Measurements from ENCODE around the gene CHSY3.
A peak's percentile ranks its signal among the peaks of the same experiment; 100 is the strongest.

The CHSY3 gene

DNA sequence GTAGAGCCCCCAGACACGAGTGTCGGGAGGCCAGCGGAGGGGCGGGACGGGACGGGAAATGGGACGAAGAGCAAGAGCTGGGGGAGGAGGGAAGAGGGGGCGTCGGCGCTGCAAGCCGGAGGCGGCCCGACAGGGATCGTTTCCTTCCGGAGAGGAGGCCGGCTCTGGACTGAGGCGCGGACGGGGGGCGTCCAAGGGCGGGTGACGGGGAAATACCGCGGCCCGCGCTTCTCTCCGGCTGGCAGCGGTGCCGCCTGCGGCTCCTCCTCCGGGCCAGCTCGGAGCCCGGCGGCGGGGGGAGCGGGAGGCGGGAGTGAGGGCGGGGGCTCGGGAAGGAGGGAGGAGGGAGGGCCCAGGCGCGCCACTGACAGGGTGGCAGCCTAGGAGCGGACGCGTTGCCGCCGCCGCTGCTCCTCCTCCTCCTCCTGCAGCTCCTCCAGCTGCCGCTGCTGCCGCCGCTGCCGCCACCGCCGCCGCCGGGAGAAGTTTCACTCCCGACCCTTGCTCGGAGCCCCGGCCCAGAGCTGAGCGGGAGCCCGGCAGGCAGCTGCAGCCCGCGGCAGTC is at the start of gene CHSY3:
TSS of gene CHSY3 (plus strand) at position 364 of the 565 bp plus-strand sequence.
- peak in 1 of 2 experiments; percentile 43 for DNase-seq (ENCODE audit: low read depth in 2 of 2)

- no peak for DNase-seq (ENCODE audit: low read depth in 2 of 2)
Measured at GRCh38 chr5:129856325-129856724, 47.9 kb upstream of the CHSY3 start.

GRCh38 chr5:129857116-129857515 is 47.1 kb upstream of the CHSY3 start:
- no peak for DNase-seq (ENCODE audit: low read depth in 2 of 2)

DNA sequence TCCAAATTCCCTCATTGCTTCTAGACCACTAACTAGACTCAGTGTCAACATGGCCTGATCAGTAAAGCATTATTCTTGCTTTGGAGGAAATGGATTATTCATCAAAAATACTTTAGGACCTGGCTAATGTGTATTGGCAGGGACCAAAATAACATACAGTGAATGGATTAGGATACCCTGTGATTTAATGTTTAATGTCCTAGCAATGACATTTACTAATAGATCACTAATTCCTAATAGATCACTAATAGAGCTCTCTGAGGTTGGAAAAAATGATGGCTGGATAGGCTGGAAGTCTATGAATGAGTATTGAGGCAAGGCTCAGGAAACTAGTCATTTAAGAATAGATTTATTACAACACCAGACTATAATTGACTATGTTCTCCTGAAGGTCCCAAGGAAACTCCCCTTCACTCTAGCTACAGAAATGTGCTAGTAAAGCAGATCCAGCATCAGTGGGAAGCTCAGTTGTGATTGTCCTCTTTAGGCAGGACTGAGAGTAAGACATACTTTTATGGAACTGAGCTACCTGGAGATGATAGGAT is 46.1 kb upstream of the CHSY3 start:
- DNase-seq (ENCODE audit: low read depth in 2 of 2), result no peak

GRCh38 chr5:129884322-129884721 is 19.9 kb upstream of the CHSY3 start:
- DNase-seq (ENCODE audit: low read depth in 2 of 2), result no peak

DNA sequence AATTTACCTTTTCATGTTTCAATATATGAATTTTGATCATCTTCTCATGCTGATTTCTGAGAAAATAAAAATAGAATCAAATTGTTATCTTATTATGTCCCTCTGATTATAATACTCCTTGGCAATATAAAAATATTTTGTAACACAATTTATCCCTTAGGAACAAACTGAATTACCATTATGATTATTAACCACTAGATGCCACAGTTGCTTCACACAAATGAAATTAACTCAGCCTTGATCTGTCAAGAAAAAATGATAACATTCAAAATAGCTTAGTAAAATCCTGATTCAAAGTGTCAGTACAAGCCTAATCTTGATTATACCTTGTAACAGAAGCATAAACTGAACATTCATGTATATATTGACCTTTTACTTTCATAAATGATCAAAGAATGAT is 4.8 kb upstream of the CHSY3 start:
- no peak for DNase-seq (ENCODE audit: low read depth in 2 of 2)

DNA sequence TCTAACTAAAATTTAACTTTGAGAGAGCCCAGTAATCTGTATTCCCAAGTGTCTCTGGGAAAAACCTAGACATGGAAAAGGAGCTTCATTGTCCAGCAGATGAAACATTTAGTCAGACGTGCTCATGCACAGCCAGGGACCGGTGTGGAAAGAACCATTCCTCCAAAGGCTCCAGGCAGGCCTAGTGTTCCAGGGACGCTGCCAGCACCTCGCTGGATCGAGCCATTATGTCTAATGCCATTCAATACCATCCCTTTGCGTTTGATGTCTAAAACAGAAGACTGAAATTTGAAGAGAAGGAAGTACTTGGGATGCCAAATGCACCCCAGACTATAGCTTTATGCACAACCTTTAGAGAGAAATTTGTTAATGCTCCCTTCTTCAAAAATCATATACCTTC is 1.4 kb upstream of the CHSY3 start:
- DNase-seq (ENCODE audit: low read depth in 2 of 2), result no peak

- DNase-seq (ENCODE audit: low read depth in 2 of 2), result no peak
Measured at GRCh38 chr5:129903466-129904101, 681 bp upstream of the CHSY3 start.

GRCh38 chr5:129904667-129905472 is 605 bp downstream of the CHSY3 start:
- DNase-seq (ENCODE audit: low read depth in 2 of 2), result peak in 1 of 2 experiments; percentile 1

- no peak for DNase-seq (ENCODE audit: low read depth in 2 of 2)
Measured at GRCh38 chr5:129905473-129906176, 1.4 kb downstream of the CHSY3 start.

GRCh38 chr5:129906177-129906887 is 2.1 kb downstream of the CHSY3 start:
- DNase-seq (ENCODE audit: low read depth in 2 of 2), result no peak

- DNase-seq (ENCODE audit: low read depth in 2 of 2), result no peak
Measured at GRCh38 chr5:129909225-129909624, 5.0 kb downstream of the CHSY3 start.

DNA sequence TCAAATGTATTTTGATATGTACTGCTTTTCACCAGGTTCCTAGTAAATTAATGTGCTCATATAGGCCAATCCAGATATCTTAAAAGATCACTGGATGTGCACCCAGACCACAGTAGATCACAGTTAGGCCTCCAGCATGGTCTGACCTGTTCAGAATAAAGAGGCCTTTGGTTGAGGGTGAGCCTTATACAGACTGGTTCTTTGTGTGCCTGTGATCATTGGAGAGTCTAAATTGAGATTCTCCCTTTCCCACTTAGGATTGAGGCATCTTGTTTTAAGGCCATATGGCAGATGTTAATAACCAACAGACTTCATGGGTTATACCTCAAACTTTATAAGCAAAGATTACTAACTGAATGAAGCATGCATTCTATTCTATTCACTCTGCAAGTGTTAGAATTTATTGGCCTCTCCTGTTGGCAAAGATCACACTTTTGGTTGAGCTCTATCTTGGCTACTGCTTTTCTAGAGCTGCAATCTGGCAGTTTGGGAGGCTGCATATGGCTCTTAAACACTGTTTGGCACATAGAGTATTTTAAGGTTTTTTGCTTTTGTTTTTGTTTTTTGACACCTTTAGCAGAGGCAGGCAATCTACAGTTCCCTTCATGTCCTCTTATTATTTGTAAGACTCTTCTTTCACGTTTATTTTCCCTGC is 8.5 kb downstream of the CHSY3 start:
- DNase-seq (ENCODE audit: low read depth in 2 of 2), result no peak

GRCh38 chr5:129915415-129915814 is 11.2 kb downstream of the CHSY3 start:
- DNase-seq (ENCODE audit: low read depth in 2 of 2), result no peak

- no peak for DNase-seq (ENCODE audit: low read depth in 2 of 2)
Measured at GRCh38 chr5:129917224-129917623, 13.0 kb downstream of the CHSY3 start.

GRCh38 chr5:129921204-129921603 is 16.9 kb downstream of the CHSY3 start:
- no peak for DNase-seq (ENCODE audit: low read depth in 2 of 2)

DNA sequence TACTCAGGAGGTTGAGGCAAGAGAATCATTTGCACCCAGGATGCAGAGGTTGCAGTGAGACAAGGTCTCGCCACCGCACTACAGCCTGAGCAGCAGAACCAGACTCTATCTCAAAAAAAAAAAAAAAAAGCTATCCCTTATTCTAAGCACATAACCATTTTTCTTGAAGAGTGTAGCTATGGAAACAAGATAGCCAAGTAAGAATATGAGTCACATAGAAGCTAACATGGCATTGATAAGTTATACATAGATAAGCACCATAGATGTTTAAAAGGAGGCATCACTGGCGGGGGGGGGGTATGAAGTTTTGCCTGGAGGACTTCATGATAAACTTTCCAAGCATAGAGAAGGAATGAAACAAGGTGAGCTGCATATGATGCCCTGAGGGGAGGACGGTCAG is 26.0 kb downstream of the CHSY3 start:
- DNase-seq (ENCODE audit: low read depth in 2 of 2), result no peak

GRCh38 chr5:129935626-129936025 is 31.4 kb downstream of the CHSY3 start:
- no peak for DNase-seq (ENCODE audit: low read depth in 2 of 2)

DNA sequence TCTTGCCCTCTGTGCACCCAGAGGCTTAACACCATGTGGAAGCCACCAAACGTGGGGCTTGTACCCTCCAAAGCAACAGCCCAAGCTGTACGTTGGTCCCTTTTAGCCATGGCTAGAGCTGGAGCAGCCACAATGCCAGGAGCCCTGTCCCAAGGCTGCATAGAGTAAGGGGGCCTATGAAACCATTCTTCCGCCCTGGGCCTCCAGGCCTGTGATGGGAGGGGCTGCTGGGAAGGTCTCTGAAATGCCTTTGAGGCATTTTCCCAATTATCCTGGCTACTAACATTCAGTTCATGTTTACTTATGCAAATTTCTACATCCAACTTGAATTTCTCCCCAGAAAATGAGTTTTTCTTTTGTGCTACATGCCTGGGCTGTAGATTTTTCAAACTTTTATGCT is 33.8 kb downstream of the CHSY3 start:
- no peak for DNase-seq (ENCODE audit: low read depth in 2 of 2)

GRCh38 chr5:129943936-129944335 is 39.7 kb downstream of the CHSY3 start:
- DNase-seq (ENCODE audit: low read depth in 2 of 2), result no peak

DNA sequence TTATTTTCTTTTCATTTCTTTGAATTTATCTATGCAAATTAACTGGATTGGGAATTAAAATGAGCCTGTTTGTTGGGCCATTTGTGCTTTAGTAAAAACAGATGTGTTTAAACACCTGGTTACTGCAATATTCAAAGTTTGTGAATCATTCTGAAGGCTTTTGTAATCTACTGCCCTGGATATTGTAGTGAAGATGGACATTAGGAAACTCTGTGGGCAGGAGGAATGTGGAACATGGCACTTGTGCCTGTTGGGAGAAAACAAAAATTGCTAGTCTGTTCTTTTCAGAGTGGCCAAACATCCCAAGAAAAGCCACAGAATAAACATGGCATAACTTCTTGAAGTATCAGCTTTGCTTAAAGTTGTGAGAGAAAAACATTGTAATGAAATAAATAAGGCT is 40.8 kb downstream of the CHSY3 start:
- DNase-seq (ENCODE audit: low read depth in 2 of 2), result no peak
